Measurements from ENCODE around the gene SEMA3G.

Gene SEMA3G

DNA sequence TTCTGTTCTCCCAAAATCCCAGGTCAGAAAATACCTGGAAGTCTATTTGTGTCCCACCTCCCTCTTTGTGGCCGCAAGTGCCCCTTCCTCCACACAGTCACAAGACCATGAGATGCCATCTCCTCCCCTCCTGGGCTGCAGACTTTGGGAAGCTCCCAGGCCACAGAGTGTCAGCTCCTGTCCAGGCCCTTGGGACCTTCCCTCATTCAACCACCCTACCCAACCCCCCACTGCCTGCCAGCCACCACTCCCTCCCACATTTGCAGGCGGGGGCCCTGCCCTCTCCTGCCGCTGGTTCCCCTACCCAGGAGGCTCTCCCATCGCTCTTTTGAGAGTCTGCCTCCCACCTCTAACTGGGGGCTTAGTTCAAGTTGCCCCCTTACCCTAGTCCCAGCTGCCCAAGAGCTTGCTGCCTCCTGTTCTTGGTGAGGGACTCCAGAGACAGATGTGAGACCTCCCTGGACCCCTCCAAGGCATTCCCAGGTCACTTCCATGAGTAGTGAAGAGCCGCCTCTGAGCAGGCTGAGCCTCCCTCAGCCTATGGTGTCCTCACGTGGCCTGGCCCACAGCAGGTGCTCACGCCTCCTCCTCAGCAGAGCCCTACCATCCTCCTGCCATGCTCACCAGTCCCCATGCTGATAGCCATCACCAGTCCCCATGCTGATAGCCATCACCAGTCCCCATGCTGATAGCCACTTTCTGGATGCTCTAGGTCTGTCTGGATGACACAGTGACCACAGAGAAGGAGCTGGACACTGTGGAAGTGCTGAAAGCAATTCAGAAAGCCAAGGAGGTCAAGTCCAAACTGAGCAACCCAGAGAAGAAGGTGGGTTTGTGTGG is 34.4 kb upstream of the SEMA3G start:
- DNase-seq (ENCODE audit: low read depth): no peak

DNA sequence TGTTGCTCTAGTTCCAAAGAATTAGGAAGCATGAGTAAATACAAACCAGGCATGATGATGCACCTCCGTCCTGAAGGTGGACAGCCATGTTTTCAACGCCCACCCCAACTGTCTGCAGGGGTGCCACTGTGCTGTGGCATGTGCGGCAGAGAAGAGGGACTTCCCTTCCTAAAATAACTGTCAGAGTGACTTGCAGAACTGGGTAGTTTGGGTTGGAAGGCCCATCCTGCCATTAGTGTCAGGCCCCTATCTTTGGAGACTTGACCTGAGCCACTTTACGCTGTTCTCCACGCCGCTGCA is 32.8 kb upstream of the SEMA3G start:
- DNase-seq (ENCODE audit: low read depth): no peak

DNA sequence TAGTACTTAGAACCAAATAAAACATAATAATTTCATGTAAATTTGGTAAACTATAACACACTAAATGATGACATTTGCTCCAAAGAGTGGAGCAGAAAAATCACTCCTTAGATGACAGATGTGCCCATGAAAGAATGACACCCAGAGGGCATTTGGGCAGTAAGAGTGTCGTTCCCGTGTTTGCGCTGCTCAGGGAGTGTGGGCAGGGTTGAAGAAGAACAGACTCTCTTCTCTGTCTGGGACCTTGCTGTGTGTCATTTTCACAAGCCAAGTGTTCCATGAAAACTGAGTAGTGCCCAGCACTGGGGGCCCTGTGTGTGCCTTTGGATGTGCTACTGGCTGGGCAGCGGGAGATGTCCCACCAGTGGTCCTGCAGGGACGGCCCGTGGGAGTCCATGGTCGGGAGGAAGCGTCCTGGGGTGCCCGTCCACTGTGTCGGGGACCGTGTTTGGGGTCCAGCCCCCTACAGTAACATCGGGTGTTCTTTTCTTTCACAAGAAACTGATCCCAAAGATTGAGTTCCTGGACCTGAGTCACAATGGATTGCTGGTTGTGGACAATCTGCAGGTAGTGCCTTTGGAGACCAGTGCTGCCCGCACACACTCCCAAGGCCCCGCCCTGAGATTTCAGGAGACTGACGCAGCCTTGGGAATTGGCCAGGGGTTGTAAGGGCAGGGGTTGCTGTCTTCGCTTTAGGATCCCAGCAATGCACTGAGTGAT is 32.3 kb upstream of the SEMA3G start:
- DNase-seq (ENCODE audit: low read depth): no peak

DNA sequence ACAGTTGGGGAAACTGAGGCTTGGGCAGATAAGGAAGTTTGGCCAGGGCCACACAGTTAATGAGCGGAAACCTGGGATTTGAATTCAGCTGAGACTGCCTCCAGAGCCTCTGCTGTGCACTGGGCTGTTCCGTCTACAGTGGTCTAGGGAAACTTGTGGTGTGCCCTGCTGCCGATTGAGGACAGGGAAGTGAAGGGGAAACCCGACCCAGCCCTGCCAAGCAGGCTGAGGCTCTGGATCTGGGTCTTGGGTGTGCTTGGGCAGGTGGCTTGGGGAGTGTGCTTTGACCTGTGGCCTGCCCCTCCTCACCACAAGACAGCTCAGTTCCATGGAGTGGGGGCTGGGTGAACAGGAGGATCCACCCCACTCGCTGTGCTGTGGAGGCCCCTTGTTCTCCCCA is 28.1 kb upstream of the SEMA3G start:
- DNase-seq (ENCODE audit: low read depth): no peak

DNA sequence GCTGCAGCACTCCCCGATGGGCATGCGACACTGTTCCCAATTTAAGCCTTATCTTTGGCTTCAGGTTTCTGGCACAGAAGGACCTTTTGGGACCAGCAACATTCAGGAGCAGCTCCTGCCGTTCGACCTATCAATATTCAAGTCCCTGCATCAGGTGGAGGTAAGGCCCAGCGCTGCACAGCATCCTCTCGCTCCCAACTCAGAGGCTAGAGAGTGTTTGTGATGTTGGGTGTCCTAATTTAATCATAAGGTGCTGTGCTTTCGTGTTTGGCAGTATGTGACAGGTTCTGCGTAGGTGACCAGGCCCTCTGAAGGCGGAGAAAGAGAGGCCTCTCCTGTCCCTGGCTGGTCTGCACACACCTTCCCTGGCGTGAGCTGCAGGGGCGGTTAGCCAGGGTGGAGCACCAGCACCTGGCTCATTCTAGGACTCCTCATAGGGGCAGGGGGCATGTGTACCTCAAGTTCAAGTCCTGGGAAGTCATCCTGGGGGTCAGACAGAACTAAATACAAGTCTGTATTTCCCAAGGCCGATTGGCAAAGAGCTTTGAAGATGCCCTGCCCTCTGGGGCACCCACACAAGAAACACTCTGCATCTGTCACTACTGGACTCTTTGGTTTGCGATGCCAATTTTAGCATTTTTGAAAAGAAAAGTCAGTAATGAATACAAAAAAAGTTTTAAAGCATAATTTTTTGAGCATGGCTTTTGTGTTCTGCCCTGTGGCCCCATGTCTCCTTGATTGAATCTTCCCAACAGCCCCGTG is 27.5 kb upstream of the SEMA3G start:
- DNase-seq (ENCODE audit: low read depth): no peak

DNA sequence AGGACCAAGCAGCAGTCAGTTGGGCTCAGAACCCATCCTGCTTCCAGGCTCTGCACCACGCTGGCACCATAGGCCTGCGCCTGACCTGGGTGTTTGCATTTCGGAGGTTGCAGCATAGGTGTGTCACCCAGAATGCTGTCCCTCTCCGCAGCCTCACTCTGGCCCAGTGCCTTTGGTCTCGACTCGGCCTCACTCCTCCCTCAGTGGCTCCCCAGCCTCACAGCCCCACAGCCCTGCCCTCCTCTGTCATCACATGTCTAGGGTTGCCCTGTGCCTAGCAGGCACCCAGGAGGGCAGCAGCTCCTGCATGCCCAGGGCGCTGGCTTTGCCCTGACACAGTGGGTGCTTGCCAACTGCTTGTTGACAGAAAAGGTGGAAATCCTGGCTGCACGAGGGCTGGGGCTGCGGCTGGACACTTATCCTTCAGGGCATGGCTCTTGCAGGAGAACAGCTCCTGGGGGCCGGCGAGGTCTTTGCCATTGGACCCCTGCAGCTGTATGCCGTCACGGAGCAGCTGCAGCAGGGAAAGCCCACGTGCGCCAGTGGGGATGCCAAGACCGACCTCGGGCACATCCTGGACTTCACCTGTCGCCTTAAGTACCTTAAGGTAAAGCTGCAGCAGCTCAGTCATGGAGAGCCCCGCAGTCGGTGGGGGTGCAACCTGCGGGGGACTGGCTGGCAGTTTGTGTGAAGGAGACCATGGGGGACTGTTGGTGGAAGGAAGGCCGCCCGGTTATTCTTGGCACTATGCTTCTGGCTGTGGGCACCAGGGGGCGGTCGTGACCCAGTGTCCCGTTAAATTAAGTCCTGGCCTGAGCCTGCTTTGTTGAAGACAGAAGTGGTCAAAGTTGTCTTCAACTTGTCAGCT is 26.7 kb upstream of the SEMA3G start:
- DNase-seq (ENCODE audit: low read depth): no peak

DNA sequence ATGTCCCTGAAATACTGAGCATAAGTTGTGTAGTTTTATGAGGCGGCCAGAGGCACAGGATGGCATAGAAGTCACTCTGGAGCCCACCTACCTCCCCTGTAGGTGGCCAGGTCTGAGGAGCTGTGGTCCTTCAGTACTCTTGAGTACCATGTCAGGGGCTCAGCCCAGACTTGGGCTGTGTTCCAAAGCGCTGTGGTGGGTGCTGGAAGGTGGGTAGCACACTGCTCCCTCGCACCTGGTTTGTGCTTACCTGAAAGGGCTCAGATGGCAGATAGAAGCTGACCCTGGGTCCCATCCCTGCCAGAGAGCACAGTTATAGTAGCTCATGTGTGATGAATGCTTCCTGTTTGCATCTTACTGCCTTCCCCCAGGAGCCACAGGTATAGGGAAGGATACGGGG is 26.0 kb upstream of the SEMA3G start:
- no peak for DNase-seq (ENCODE audit: low read depth)

DNA sequence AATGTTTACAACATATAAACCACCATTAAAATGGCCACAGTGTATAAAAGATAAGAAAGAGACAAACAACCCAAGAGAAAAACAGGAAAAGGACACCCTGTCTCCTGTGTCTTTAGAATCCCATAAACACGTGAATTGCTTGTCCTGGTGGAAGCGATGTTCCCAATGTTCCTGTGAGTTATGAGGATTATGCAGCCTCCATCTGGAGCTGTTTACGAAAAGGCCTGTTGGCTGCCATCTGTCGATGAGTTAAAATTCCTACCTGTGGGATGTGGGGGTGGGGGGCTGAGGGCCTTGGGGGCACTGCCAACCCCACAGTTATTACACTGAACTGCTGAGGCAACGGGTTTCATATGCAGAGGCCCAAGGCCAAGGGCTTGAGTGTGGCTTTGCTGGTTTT is 24.1 kb upstream of the SEMA3G start:
- DNase-seq (ENCODE audit: low read depth): no peak

DNA sequence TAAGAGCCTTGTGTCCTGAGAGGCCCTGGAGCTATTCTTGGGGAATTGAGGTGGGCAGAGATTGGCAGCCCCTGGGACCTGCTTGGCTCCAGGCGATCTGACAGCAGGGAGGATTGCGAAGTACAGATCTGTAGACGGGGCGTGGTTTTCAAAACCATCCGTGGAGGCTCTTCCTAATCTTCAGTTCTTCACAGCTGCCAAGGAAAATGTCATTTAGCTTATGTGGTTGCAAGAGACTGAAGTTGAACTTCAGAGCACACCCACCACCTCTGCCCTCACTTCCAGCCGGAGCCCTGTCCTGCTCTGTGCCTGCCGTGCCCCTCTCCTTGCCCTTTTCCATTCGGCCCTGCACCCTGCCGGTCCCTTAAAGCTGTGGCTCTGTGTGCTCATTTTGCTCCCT is 23.4 kb upstream of the SEMA3G start:
- no peak for DNase-seq (ENCODE audit: low read depth)

DNA sequence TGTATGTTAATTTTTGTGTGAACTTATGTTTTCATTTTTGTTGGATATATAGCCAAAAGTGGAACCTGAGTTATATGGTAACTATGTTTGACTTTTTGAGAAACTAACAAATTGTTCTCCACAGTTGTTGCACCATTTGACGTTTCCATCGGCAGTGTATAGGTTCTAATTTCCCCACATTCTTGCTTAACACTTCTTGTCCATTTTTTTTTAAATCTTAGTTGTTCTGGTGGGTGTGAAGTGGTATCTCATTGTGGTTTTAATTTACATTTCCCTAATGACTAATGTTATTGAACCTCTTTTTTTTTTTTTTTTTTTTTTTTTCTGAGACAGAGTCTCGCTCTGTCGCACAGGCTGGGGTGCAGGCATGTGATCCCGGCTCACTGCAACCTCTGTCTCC is 18.5 kb upstream of the SEMA3G start:
- DNase-seq (ENCODE audit: low read depth): no peak

DNA sequence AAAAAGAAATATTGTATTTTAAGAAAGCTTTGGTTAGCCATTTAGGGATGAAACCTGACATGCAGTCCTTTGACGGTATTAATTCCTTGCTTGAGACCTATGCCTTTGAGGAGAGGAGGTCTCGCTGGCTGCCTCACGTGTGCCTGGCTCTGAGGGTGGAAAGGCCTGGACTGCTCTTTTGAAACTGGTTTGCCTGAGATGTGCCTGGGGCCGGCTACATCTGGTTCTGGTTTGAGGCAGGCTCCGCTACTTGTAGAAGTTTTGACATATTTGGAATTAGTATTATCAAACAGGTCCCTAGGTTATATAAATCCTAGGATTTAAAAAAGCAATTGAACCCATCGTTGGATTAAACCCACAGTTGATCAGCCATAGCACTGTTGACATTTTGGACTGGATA is 17.0 kb upstream of the SEMA3G start:
- no peak for DNase-seq (ENCODE audit: low read depth)

DNA sequence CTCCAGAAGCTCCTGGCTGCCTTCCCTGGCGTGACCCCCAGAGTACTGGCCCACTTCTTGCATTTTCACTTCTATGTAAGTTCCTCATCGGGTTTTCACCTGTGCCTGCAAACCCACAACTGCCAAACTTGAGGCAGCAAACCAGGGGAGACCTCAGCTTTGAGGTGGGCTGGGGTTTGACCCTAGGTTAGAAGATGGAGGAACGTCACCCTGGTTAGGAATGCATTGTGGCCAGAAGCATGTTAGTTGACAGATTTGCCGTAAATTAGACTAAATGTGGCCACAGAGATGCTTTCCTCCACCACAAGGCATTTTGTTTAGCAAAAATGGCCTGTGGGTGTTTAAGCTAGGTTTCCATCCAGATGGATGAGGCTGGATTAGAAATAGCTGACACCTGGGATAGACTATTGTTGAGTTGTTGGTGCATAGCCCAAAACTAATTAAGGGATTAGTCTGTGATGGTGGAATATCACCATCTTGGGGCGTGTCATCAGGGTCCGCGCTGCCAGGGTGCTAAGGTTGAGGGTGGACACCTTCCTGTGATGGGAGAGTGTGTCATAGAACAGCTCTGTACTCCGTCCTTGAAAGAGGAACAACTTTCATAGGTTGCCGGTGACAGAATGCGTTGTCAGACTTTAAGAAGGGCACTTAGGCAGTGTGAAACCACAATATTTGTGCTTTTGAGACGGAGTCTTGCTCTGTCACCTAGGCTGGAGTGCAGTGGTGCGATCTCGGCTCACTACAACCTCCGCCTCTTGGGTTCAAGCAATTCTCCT is 14.1 kb upstream of the SEMA3G start:
- DNase-seq (ENCODE audit: low read depth): no peak

DNA sequence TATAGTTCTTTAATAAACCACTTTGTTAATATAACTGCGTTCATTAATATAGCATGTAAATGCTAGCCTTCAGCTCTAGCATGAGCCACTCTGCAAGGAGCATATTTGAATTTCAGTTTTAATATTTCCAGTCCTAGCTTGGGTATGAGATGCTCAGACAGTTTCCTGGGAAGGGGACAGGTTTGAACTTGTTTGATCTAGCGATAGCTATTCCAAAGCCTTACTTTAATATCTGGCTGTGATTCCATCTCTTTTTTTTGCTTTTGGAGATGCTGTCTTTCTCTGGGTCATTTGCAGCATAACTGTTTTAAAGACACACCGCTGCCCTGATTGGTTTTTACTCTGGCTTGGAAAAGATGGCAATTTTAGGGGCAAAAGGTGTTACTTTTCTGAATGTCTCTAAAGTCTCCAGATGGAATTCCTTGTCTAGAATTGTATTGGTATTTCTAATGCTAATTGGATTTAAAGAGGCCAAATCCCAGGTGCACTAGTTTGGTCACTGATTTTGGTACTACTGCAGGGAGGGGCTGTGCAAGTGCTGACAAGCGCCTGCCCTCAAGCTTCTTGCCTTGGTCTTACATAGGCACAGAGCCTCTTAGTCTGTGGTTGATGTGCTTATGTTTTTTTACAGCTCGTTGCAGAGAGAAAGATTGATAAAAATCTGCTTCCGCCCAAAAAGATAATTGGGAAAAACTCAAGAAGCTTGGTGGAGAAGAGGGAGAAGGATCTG is 13.3 kb upstream of the SEMA3G start:
- DNase-seq (ENCODE audit: low read depth): no peak

DNA sequence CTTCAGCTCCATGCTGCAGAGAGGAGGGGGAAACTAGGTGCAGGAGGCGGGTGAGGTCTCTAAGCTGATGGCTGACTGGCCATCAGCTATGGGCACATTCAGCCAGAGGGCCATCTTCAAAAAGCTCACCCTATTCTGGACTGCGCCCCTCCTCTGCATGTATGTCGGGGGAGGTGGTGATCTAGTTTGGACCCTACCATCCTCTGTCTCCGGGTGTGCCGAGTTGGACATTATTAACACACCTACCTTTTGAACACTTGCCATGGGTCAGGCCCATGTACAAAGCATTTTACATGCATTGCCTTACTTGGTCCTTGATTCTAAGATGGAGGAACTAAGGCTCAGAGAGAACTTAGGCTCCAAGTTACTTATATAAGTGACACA is 11.9 kb upstream of the SEMA3G start:
- no peak for DNase-seq (ENCODE audit: low read depth)

DNA sequence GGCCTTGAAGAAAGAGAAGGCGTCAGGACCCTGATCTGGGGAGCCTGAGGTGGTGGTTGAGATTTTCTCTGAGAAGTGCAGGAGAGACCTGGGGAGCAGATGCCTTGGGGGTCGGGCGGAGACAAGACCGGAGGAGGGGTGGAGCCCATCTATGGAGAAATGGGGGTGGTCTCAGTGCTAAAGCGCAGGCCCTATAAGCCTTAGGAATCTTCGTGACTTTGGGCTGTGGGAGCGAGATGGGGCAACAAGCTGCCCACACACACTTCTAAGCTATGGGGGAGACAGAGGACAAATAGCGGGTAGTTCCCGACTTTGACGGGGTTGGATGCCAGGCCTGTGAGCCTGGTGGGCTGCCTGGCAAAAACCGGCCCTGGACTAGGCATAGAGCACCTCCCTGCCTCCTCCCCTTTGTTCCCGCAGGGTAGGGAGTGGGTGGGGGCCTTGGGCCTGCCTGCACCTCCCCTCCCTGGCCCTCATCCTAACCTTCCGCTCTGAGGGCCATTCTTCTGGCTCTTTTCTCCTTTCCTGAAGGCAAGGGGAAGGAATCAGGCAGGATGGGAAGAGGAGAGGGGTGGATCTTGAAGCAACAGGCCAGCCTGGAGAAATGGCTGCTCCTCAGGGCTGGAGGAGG is 11.4 kb upstream of the SEMA3G start:
- no peak for DNase-seq (ENCODE audit: low read depth)

DNA sequence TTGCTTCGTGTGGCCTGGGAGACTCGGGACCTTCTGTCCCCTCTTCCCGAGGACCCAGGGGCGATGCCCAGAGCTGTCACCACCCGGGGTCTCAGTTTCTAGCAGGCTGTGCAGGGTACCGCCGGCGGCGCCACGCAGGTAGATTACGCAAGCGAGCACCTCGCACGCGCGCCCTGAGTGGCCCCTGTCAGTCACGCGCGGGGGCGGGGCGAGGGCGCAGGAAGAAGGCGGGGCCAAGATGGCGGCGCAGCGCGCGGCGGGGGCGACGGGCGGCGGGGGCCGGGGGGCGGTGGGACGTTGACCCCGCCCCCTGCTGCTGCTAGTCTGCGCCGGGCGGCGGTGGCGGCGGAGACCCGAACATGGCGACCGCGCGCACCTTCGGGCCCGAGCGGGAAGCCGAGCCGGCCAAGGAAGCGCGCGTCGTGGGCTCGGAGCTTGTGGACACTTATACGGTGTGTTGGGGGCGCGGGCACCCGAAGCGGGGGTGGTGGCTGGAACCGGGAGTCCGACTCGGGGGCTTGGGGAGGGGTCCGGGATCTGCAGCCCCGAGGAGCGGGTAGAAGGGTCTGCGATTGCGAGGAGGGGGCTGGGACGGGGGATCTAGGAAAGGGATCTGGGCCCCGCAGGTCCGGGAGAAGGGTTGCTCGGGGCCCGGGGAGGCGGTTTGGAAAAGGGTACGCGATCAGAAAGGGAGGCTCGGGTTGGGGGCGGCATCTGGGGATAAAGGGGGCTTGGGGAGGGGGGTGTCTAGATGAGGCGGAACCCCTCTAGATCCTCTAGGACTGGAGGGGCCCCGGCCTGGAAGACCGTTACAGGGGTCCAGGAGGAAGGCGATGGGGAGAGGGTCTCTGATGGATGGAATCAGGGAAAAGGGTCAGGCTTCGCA is 10.6 kb upstream of the SEMA3G start, which contains the start of gene NISCH:
Gene NISCH, plus strand, starts transcription at position 322 of the 886 bp plus-strand sequence. Its CDS starts 38 bp downstream, at position 360.
- peak; percentile 89 for DNase-seq (ENCODE audit: low read depth)

DNA sequence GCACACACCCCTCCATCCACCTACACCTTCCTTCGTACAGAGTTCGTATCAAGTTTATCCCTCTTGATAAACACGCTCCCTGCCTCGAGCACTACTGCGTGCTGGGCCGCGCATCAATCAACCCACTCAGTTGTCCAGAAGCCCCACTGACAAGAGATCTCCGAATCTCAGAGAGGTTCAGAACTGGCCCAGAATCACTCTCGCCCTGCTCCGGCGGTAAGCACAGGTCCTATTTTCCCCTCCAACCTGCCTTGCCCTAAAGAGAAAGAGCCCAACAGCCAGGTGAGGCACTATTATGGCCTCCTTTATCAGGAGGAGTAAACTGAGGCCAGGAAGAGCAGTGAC is 10.0 kb upstream of the SEMA3G start:
- no peak for DNase-seq (ENCODE audit: low read depth)

DNA sequence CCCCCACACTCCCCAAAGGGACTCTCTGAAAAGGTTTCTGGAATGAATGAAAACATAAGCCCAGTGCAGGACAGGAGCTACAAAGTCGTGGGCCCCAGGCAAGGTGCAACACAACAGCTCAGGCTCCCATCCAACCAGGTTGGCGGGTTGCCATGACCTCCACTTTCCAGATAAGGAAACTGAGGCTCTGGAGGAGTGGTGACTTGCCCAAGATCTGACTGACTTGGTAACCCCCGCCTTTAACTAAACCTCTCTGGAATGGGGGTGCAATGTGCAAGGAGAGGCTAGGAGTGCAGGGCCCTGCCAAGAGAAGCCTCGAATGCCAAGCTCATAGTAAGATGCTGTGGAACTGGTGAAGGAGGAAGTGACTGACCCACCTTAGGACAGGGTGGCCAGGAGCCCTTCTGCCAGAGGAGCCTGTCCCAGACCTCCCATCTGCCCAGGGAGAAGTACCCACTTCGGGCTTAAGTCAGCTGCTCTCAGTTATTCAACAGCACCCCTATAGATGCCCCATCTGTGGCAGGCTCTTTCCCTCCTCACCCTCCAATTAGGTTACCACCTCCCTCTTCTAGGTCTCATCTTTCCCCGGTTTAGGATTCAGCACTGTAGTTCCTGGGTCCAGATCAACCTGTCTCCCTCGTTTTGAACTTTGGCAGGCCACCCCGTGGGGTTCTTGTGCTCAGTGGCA is 9.5 kb upstream of the SEMA3G start:
- no peak for DNase-seq (ENCODE audit: low read depth)
